Suprapubic skin (tissue), 4 donors: ENCODE measurements around the gene CAMLG. TPM values are rescaled to one million over a fixed set of nuclear protein-coding genes. Genes with fewer than 3 reads are reported as not detected.

Experiments
- DNase-seq, 2 donors: peaks; one replicate each; pipeline ENCODE4 v3.0.0-alpha.2; 2019; ENCODE audit warnings: low spot score in 2 of 2
- H3K27ac ChIP-seq: fragments of 200-600 bp; sonication (generic); one replicate; pipeline ENCODE4 v1.5.1; 2019
- H3K27me3 ChIP-seq: fragments of 200-600 bp; sonication (generic); one replicate; pipeline ENCODE4 v1.5.1; 2019
- H3K36me3 ChIP-seq: fragments of 200-600 bp; sonication (generic); one replicate; pipeline ENCODE4 v1.5.1; 2019
- H3K4me1 ChIP-seq: fragments of 200-600 bp; sonication (generic); one replicate; pipeline ENCODE4 v1.5.1; 2019
- H3K4me3 ChIP-seq: fragments of 200-600 bp; sonication (generic); one replicate; pipeline ENCODE4 v1.5.1; 2019; ENCODE audit warnings: mild to moderate bottlenecking
- H3K9me3 ChIP-seq: fragments of 200-600 bp; sonication (generic); one replicate; pipeline ENCODE4 v1.5.1; 2019
- EP300 ChIP-seq: sonication (generic); formaldehyde crosslinking; IDR thresholded peaks from one replicate; pipeline ENCODE4 v1.6.1; 2017; ENCODE audit warnings: antibody characterized with exemption
- POLR2A ChIP-seq, 2 donors: fragments of 450-650 bp; IDR thresholded peaks; one replicate each; pipeline ENCODE4 v1.6.1; 2017; ENCODE audit warnings: antibody characterized with exemption in 2 of 2, mild to moderate bottlenecking in 2 of 2, moderate library complexity in 2 of 2
- POLR2AphosphoS5 ChIP-seq, 3 donors: sonication (generic); formaldehyde crosslinking; IDR thresholded peaks; one replicate each; pipeline ENCODE4 v1.6.1; 2017; ENCODE audit warnings: antibody characterized with exemption in 3 of 3
- WGBS: methylation state at CpG from one replicate; pipeline ENCODE4 v1.1.5; 2018; 5-methylcytosine and 5-hydroxymethylcytosine counted together
- total RNA-seq, 4 donors: library from RNA; depleted of rRNA; stranded (reverse); fragments of >200 nt; gene quantifications; one replicate each; pipeline ENCODE4 v1.1.0, GENCODE V29; 2016
- TF ChIP-seq, protein P1 (sequence below), 2 donors: fragments of 200-600 bp in 1 of 2; fragments of 450-650 bp in 1 of 2; sonication (generic) in 1 of 2; IDR thresholded peaks; one replicate each; pipeline ENCODE4 v1.5.1; 2016 to 2019; ENCODE audit warnings: antibody characterized with exemption in 2 of 2, mild to moderate bottlenecking in 1 of 2, moderate library complexity in 1 of 2

CAMLG gene
- total RNA-seq, 4 donors from 2014 or later = 24.1 to 27.6 (median 25.9) TPM

DNA sequence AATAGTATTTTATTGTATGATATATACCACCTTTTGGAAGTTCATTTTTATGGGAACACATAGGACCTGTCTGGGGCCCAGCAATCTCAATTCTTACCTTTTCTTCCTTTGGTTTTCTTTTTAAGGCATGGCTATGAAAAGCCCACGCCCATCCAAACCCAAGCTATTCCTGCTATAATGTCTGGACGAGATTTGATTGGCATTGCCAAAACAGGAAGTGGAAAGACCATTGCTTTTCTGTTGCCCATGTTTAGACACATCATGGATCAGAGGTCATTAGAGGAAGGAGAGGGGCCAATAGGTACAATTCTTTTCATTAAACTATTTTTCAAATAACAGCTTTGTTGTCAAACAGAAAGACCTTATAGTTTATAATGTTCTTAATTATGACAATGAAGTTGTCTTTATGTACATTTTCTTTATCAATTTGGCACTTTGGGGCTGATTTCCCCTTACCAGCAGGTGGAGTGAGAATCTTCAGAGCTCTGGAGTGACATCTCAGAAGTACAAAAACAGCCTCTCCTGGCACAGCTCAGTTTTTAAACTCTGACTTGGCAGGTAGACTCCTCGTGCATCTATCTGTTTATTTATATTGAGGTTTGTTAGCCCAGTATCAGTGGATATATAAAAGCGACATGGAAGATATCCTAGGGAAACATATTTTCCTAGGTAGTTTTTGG, 46.0 kb downstream of the CAMLG start:
- Histone ChIP-seq H3K9me3 (no peaks in the 10 kb centered on the region), H3K27ac (no peak overlapping the region), H3K4me1 (no peaks in the 10 kb centered on the region), H3K4me3 (no peak overlapping the region), H3K27me3 (no peaks in the 10 kb centered on the region), H3K36me3 (peaks cover 83% of the 10 kb centered on the region)
- 62% methylated on average over 4 of the region's 4 CpGs for WGBS
- TF ChIP-seq, protein P1, sequence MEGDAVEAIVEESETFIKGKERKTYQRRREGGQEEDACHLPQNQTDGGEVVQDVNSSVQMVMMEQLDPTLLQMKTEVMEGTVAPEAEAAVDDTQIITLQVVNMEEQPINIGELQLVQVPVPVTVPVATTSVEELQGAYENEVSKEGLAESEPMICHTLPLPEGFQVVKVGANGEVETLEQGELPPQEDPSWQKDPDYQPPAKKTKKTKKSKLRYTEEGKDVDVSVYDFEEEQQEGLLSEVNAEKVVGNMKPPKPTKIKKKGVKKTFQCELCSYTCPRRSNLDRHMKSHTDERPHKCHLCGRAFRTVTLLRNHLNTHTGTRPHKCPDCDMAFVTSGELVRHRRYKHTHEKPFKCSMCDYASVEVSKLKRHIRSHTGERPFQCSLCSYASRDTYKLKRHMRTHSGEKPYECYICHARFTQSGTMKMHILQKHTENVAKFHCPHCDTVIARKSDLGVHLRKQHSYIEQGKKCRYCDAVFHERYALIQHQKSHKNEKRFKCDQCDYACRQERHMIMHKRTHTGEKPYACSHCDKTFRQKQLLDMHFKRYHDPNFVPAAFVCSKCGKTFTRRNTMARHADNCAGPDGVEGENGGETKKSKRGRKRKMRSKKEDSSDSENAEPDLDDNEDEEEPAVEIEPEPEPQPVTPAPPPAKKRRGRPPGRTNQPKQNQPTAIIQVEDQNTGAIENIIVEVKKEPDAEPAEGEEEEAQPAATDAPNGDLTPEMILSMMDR (IDR thresholded peaks at IDR 0.05) = no peak
- no peak for DNase-seq

- TF ChIP-seq, protein P1 (IDR thresholded peaks at IDR 0.05) = no peak
- TF ChIP-seq POLR2AphosphoS5 (IDR thresholded peaks at IDR 0.05) = no peak
- no peak for TF ChIP-seq POLR2A (IDR thresholded peaks at IDR 0.05)
- no peak for TF ChIP-seq EP300
- Histone ChIP-seq H3K9me3 (no peaks in the 10 kb centered on the region), H3K4me1 (no peaks in the 10 kb centered on the region), H3K36me3 (peaks cover 83% of the 10 kb centered on the region), H3K27me3 (no peaks in the 10 kb centered on the region), H3K4me3 (no peak overlapping the region), H3K27ac (no peak overlapping the region)
- DNase-seq = no peak
- 82% methylated on average over 3 of the region's 3 CpGs for WGBS
These were observed 46.7 kb downstream of the CAMLG start for GRCh38 chr5:134784946-134785620.

- DNase-seq = no peak
- H3K4me3 ChIP-seq = no peak overlapping the region
- H3K36me3 ChIP-seq = peaks cover 84% of the 10 kb centered on the region
- no peaks in the 10 kb centered on the region for H3K4me1 ChIP-seq
- no peak overlapping the region for H3K27ac ChIP-seq
- TF ChIP-seq, protein P1 (IDR thresholded peaks at IDR 0.05) = no peak
- TF ChIP-seq POLR2A (IDR thresholded peaks at IDR 0.05) (no peak), POLR2AphosphoS5 (IDR thresholded peaks at IDR 0.05) (no peak), EP300 (no peak)
- no peaks in the 10 kb centered on the region for H3K27me3 ChIP-seq
- 95% methylated on average over 1 of the region's 1 CpG for WGBS
- no peaks in the 10 kb centered on the region for H3K9me3 ChIP-seq
These were observed 49.3 kb downstream of the CAMLG start for GRCh38 chr5:134787692-134788091.

DNA sequence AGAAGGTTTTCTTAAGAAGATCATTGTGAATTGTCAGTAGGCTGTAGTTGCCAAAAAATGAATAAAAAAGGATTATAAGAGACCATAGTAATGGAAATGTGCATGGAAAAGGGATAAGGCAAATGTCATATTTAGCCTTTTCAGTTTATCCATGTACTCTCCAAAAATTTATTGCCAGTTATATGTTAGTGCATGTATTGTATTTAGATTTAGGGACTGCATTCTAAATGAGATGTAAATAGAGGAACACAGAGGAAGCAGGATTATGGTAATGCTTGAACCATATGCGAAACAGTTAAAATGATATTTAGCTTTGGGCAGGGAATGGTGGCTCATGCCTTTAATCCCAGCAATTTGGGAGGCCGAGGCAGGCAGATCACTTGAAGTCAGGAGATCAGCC, 53.2 kb downstream of the CAMLG start:
- WGBS = 97% methylated on average over 2 of the region's 2 CpGs
- TF ChIP-seq EP300 (no peak), POLR2AphosphoS5 (IDR thresholded peaks at IDR 0.05) (no peak), POLR2A (IDR thresholded peaks at IDR 0.05) (no peak)
- TF ChIP-seq, protein P1 (IDR thresholded peaks at IDR 0.05) = no peak

DNA sequence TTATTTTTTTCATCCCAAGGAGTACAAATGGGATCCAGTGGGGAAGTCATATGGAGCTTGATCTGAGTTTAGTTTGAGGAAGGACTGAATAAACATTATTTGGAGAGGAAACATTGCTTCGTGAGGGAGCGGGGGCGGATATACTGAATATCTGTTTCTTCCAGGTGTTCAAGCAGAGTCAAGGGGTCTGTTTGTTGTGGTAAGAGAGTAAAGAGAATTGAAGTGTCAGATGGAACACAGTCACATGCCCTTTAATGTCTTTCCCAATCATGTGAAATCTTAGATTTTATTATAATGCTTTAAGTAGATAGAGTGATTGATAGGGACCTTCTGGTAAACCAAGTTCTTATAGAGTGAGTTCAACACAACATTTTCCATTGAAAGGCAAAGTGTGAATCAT, 53.9 kb downstream of the CAMLG start:
- H3K9me3 ChIP-seq = no peaks in the 10 kb centered on the region
- H3K27ac ChIP-seq = no peak overlapping the region
- peaks cover 89% of the 10 kb centered on the region for H3K36me3 ChIP-seq
- no peak for DNase-seq
- TF ChIP-seq EP300 = no peak
- no peak for TF ChIP-seq POLR2A (IDR thresholded peaks at IDR 0.05)
- no peaks in the 10 kb centered on the region for H3K27me3 ChIP-seq
- WGBS = 98% methylated on average over 3 of the region's 3 CpGs
- no peaks in the 10 kb centered on the region for H3K4me1 ChIP-seq
- H3K4me3 ChIP-seq = no peak overlapping the region

More for the DNA sequence above, 53.2 kb downstream of the CAMLG start:
- DNase-seq = no peak
- Histone ChIP-seq H3K4me1 (no peaks in the 10 kb centered on the region), H3K4me3 (no peak overlapping the region), H3K9me3 (no peaks in the 10 kb centered on the region), H3K27ac (no peak overlapping the region), H3K27me3 (no peaks in the 10 kb centered on the region), H3K36me3 (peaks cover 88% of the 10 kb centered on the region)
